Ovary (tissue), 3 donors: Measurements from ENCODE around the gene SMARCD3.

Experiments used
- EP300 ChIP-seq: sonication (generic); formaldehyde crosslinking; IDR thresholded peaks from one replicate; pipeline ENCODE4 v1.6.1; 2017; ENCODE audit warnings: antibody characterized with exemption
- POLR2A ChIP-seq: fragments of 450-650 bp; IDR thresholded peaks from one replicate; pipeline ENCODE4 v1.6.1; 2017; ENCODE audit warnings: antibody characterized with exemption, mild to moderate bottlenecking, moderate library complexity
- TF ChIP-seq, protein P1 (sequence below), 3 donors: fragments of 450-650 bp in 2 of 3; fragments of 200-600 bp in 1 of 3; IDR thresholded peaks; one replicate each; pipeline versions ENCODE4 v1.5.1 to v1.8.0; 2016 to 2022; ENCODE audit warnings: antibody characterized with exemption in 3 of 3, mild to moderate bottlenecking in 1 of 3
- donor health status: DM: no; HTN: no; CAD: no.

DNA sequence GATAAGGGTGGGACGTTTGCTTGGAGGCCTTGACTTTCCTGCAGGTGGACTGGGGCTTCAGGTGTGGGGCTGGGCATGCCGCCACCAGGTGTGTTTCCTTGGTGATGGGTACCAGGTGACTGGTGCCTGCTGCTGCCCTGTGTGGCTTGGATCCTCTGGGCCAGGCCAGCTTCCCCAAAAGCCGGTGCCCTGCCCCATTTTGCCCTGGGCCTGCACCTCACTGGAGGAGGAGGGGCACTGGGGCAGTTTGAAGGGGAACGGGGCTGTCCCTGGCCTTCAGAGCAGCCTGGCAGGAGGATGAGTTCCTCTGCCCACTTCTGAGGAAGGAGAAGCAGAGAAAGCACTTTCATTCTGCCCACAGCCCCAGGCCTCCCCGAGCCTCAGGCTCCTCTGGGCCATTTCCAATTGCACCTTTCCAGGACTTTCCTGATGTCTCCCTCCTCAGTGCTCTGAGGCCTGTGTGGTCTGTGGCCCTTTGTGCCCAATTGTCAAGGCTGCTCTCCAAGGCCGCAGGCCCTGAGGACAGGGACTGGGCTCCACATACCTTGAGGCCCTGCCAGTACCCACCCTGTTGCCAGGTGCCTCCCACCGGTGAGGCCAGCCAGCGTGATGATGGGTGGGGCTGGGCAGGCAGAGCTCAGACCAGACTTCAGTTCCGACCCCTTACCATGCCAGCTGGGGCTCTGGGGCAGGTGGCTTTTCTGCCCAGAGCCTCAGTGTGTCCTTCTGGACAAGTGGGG is 25.3 kb upstream of the SMARCD3 start:
- TF ChIP-seq EP300 (no peak), POLR2A (no peak)
- TF ChIP-seq, protein P1, sequence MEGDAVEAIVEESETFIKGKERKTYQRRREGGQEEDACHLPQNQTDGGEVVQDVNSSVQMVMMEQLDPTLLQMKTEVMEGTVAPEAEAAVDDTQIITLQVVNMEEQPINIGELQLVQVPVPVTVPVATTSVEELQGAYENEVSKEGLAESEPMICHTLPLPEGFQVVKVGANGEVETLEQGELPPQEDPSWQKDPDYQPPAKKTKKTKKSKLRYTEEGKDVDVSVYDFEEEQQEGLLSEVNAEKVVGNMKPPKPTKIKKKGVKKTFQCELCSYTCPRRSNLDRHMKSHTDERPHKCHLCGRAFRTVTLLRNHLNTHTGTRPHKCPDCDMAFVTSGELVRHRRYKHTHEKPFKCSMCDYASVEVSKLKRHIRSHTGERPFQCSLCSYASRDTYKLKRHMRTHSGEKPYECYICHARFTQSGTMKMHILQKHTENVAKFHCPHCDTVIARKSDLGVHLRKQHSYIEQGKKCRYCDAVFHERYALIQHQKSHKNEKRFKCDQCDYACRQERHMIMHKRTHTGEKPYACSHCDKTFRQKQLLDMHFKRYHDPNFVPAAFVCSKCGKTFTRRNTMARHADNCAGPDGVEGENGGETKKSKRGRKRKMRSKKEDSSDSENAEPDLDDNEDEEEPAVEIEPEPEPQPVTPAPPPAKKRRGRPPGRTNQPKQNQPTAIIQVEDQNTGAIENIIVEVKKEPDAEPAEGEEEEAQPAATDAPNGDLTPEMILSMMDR (IDR thresholded peaks at IDR 0.05) = no peak
